HG02642 (cell line): ENCODE results near the gene GPR183.

ENCODE experiments used
- ATAC-seq: cut with Tn5 transposase; IDR thresholded peaks from one replicate; pipeline ENCODE4 v1.9.1; 2021; ENCODE audit warnings: mild to moderate bottlenecking; ENCODE audit not compliant: unreplicated experiment, poor library complexity

GPR183 gene

DNA sequence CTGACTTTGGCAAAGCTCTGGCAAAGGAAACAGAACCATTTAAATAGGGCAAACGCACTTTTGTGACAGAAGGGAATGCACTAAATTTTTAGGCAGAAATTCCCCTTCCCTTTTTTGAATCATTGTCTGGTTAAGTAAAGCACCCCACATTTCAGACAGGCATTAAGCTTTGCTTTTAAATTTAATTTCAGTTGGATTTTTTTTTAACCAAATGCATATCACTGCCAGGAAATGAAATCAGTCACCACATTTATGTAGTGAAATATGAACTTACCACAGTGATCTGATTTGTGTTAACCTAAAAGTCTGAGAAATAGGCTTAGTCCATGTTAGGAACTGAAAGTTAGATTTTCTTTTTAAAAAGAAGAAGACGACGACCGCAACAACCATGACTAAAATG is 10.8 kb downstream of the GPR183 start:
- peak; percentile 38 for ATAC-seq

DNA sequence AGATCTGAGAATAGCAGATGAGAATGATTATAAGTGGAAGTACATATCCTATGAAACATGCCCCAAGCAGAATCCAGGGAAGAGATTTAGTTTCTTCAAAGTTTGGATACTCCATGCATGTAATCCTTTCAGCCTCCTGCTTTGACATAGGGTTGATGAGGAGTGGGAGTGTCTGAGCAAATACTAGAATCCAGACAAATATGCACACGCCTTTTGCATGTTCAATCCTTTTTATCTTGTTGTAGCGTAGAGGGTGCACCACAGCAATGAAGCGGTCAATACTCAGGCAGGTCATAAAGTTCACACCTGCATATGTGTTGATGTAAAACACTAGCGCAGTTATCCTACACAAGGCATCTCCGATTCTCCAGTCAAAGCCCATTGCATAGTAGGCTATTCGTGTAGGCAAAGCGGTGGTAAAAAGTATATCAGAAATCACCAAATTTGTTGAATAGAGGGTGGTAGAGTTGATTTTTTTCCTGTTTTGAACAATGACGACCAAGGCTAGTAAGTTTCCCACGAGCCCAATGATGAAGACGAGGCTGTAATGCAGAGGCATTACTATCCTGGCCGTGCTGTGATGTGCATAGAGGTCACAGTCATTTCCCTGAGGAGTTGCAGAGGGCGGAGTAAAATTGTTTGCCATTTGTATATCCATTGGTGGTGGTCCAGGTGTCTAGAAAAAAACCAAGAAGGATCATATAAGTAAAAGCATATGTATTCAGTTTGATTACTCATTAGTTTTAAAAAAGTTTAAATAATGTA is 11.5 kb downstream of the GPR183 start:
- ATAC-seq: no peak

DNA sequence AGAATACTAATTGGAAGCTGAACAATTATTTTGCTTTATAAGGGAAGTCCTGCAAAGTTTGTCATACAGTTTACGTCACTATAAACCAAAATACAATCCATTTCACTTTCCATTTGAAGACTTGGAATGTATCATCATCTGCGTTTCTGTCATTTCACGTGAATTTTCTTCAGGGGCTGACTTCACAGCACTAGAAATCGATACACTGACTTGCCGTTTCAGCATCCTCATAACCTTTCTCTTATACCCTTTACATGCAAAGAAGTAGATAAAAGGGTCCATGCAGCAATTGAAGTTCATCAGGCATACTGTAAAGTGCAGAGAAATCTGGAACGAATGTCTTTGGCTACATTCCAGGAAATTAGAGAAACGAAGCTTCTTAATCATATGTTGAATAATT is 12.2 kb downstream of the GPR183 start:
- ATAC-seq: no peak

DNA sequence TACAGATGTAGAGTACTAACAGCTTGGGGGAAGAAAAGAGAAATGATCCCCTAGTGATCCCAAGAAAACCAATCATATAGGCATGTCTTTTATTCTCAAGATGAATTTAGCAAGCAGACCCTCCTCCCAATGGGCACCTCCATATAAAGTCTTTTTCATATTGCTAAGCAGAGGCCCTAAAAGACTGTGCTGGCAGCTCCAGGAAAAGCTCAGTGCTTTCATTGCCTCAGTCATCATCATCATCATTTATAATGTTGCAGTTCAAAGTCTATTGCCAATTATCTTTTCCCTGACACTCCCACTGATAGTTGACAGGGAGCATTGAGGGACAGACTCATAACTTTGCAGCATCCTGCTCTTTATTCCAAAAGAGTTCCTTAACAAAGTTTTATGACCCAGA is 13.0 kb downstream of the GPR183 start:
- no peak for ATAC-seq

GRCh38 chr13:99293178-99293577 is 14.0 kb downstream of the GPR183 start:
- no peak for ATAC-seq

- ATAC-seq: no peak
Observed at GRCh38 chr13:99290894-99291293, 16.3 kb downstream of the GPR183 start.

DNA sequence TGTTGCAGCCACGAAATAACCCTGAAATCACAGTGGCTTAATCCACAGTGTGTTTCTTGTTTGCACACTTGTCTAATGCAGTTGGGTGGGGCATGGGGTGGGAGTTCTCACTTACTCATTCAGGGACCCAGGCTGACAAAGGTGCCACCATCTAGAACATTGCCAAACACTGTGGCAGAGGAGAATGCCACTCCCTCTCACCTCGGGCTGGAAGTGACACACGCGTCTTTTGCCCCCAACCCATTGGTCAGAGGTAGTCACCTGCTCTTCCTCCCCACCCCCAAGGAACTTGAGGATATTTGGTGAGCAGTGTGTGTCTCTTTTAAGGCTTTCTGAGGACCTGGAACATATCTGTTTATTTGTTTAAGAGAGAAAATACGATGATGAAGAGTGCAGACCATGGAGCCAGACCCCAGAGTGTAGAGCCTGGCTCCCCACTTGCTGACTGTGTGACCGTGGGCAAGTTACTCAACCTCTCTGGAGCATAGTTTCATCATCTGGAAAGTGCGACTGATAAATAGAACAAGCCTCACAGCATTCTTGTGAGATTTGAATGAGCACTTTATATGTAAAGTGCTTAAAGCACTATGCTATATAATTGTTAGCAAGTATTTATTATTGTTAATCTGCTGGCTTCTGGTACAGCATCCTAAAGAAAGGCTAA is 17.4 kb downstream of the GPR183 start:
- no peak for ATAC-seq

DNA sequence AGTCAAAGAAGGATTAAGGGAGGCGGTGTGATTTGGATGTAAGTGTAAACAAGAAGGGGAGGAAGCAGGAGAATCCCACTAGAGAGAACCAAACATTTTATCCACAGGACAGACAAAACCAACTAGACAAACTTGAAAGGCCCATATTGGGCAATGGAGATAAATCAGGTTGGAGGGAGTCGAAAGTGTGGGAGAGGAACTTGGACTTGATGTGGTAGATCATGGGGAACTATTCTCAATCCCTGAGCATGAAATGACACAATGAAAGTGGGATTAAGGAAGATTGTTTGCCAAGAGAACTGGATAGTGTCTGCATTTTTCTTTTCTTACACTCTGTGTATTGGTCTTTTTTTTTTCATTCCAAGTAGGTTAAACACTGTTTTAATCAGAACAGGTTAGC is 17.9 kb downstream of the GPR183 start:
- no peak for ATAC-seq

- peak; percentile 91 for ATAC-seq
Observed at GRCh38 chr13:99288089-99288488, 19.1 kb downstream of the GPR183 start.

DNA sequence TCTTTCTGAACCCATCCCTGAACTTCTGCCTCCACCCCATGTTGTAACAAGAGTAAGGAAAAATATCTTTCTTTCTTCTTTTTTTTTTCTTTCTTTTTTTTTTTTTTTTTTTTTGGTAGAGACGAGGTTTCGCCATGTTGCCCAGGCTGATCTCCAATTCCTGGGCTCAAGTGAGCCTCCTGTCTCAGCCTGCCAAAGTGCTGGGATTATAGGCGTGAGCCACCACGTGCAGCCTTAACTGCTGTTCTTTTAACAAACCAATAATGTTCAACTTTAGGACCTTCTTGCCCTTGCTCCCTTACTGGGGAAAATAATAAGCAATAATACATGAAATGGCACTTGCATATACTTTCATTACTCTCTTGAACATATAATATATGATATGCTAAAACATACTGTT is 19.6 kb downstream of the GPR183 start:
- ATAC-seq: no peak

GRCh38 chr13:99285432-99286182 is 21.6 kb downstream of the GPR183 start:
- no peak for ATAC-seq

DNA sequence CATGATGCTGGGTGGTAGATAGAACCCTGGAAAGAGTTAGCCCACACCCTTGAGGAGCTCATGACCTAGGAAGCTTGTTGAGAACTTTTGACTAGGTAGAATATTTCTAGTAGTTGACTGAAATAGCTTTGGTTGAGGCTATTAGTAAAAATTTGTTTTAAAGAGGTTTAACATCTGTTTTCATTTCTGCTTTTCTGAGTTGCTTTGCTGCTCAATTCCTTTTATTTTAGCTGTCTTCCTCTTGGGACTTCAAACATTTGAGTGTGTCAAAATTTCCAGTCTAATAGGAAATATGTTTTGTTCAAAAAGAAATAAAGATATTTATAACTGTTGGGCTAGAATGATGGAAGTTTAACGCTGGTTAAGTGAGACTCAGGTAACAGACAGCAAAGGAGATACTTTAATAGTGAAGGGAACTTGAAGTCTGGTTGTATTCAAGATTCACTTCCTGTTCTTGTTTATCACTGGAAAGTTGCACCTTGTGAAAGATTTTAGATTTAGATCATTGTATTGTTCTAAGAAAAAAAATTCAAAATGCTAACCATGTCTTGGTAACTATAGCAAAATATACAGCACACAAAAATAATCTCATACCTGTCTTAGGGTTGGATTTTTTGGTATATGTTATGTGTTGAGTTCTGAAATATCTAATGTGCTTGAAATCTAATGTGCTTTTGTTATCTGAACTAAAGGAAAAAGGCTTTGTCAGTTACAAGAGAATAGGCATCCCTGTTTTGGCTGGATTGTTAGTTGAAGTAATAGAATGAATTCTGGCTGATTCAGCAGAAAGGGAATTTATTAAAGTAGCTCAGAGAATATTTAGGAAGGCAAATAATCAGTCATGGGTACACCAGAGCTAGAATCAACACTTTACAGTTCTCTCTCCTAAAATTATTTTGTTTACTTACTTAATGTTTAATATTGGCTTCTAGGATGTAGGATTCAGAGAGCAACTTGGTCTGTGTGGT is 24.7 kb downstream of the GPR183 start:
- peak; percentile 77 for ATAC-seq

DNA sequence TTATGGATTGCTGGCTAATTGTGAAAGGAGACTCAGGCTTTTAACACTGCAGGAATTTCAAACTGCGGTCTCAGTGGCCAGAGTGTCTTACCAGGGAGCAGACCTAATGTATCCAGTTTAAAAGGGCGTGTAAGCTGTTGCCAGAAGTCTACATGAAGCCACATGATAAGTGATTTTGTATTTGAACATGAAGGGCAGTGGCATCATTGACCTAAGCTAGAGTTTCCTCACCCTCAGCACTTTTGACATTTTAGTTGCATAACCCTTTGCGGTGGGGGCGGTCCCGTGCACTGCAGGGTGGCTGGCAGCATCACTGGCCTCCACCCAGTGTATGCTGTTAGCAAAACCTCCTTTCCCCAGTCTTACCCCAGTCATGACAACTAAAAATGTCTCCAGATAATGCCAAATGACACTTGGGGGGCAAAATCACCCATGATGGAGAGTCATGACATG is 25.4 kb downstream of the GPR183 start:
- peak; percentile 75 for ATAC-seq

DNA sequence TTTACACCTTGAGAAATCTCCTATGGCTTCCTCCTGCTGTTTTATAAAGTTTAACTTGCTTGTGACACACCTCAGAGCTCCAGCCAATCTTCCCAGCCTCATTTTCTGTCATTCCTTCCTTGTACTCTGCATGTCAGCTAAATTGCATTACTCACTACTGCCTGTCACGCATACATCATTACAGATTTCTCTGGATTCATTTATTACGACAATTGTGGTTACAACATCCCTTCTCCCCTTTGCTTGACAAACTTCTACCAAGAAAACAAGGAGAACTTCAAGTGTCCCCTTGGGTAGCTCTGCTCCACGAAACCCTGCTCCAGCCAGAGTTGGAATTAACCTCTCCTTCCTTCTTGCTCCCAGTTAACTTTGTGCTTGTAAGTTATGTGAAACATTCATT is 27.0 kb downstream of the GPR183 start:
- no peak for ATAC-seq

DNA sequence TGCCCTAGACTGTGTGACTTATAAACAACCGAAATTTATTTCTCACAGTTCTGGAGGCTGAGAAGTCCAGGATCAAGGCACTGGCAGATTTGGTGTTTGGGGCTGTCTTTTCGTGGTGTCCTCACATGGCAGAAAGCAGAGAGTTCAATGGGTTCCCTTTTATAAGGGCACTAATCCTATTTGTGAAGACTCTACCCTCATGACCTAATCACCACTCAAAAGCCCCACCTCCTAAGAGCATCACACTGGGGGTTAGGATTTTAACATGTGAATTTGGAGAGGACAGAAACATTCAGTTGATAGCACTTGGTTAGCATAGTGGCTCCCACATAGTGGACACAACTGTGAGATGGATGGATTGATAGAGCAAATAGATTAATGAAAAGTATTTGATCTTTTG is 27.6 kb downstream of the GPR183 start:
- no peak for ATAC-seq

GRCh38 chr13:99278843-99279242 is 28.4 kb downstream of the GPR183 start:
- no peak for ATAC-seq

DNA sequence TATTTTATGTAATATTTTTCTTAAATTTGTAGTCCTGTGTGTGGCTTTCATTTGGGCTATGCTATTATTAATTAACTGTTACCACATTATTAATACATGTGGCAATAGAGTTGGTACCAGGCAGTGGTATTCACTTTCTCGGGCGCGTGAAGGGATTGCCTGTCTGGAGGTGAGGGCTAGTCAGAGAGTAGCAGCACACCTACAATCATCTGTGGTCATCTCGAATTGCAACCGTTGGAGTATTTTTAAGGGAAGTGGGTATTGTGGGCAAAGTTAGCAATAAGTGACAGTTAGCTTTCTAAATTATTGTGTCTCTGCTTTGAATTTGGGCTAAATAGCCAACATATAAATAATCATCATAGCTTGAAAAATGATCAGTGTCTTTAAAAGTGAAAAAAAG is 29.0 kb downstream of the GPR183 start:
- ATAC-seq: no peak

DNA sequence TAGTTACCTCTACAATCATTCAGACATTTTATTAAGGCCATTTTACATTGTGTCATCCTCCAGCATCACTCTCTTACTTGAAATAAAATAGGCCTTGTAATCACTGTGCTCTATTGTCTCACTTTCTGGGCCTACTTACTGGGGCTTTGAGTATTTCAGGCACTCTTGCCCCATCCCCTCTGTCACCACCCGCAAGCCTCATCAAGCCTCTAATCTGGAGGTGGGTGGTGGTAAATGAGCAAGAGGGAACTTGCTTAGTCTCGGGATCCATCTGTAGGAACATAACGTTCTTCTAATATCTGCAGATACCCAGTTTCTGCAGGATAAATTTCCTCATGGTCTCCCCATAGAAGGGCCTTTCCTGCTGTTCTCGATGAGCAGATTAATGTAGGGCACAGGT is 29.6 kb downstream of the GPR183 start:
- ATAC-seq: no peak

DNA sequence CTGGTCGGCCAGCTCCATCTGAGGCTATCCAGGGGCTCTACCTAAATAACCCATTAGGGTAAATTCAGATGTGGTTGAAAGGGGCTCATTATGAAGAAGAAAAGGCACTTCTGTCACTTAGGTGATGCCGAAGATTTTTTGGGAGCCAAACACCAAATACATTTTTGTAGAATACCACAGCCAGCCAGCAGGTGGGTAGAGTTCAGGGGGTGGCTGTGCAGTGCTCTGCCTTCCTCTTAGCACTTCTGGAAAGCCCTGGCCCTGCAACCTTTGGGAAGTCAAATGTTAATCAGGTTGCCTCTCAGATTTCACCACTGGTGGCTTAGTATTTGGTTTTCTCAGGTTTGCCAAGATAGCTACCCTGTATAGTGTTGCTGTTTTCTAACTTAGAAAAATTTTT is 30.5 kb downstream of the GPR183 start:
- no peak for ATAC-seq

DNA sequence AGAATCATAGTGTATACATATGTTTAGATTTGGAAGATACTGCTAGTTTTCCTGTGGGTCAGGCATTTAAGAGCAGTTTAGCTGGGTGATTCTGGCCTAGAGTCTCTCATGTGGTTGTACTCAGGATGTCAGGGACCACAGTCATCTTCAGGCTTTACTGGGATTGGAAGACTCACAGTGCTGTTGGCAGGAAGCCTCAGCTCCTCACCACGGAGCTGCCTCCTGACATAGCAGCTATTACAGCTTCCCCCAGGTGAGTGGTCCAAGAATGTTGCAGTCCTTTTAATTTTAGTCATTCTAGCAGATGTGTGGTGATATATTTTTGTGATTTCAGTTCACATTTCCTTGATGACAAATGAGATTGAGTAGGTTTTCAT is 32.1 kb downstream of the GPR183 start:
- ATAC-seq: no peak
